GM23338 (cell line): ENCODE data around the gene EIF5A. TPM values are rescaled to one million over a fixed set of nuclear protein-coding genes. Genes with fewer than 3 reads are reported as not detected.
"Not testable (repeated sequence)": the region's sequence is repeated elsewhere in the genome, so short reads cannot be mapped to it uniquely, and the experiment has no call there.

Experiments used
- ATAC-seq: fragments of 200-7000 bp; cut with Tn5 transposase; 3 replicates; pipeline ENCODE4 v1.9.1; 2020
- DNase-seq: peaks from one replicate; pipeline ENCODE4 v3.0.0-alpha.2; 2015; ENCODE audit warnings: low spot score
- H2AFZ ChIP-seq: fragments of 200-600 bp; sonication (generic); 2 replicates; pipeline ENCODE4 v1.8.0; 2016; ENCODE audit warnings: antibody characterized with exemption, mild to moderate bottlenecking, moderate library complexity
- H3F3A ChIP-seq: fragments of 200-600 bp; sonication (generic); replicated peaks from 2 replicates; pipeline ENCODE4 v1.8.0; 2017; ENCODE audit warnings: antibody characterized with exemption, mixed run types, low read depth
- H3K27ac ChIP-seq: fragments of 200-600 bp; sonication (generic); 2 replicates; pipeline ENCODE4 v1.6.1; 2016; ENCODE audit warnings: low read depth
- H3K27me3 ChIP-seq: fragments of 200-600 bp; sonication (generic); 2 replicates; pipeline ENCODE4 v1.8.0; 2016; ENCODE audit warnings: mild to moderate bottlenecking, mixed run types, moderate library complexity; ENCODE audit not compliant: insufficient read depth
- H3K36me3 ChIP-seq: fragments of 200-600 bp; sonication (generic); 2 replicates; pipeline ENCODE4 v1.8.0; 2016; ENCODE audit warnings: mild to moderate bottlenecking; ENCODE audit not compliant: insufficient read depth
- H3K4me1 ChIP-seq: fragments of 200-600 bp; sonication (generic); 2 replicates; pipeline ENCODE4 v1.8.0; 2016; ENCODE audit warnings: mild to moderate bottlenecking, moderate library complexity; ENCODE audit not compliant: insufficient read depth
- H3K4me2 ChIP-seq: fragments of 200-600 bp; sonication (generic); 2 replicates; pipeline ENCODE4 v1.7.1; 2017; ENCODE audit warnings: mixed run types
- H3K4me3 ChIP-seq: fragments of 200-600 bp; sonication (generic); 2 replicates; pipeline ENCODE4 v1.6.1; 2016; ENCODE audit warnings: mixed run types
- H3K79me2 ChIP-seq: fragments of 200-600 bp; sonication (generic); replicated peaks from 2 replicates; pipeline ENCODE4 v1.8.0; 2017; ENCODE audit warnings: mild to moderate bottlenecking; ENCODE audit not compliant: insufficient read depth
- H3K9me2 ChIP-seq: fragments of 200-600 bp; sonication (generic); 2 replicates; pipeline ENCODE4 v1.8.0; 2017; ENCODE audit not compliant: insufficient read depth
- H4K20me1 ChIP-seq: fragments of 200-600 bp; sonication (generic); replicated peaks from 2 replicates; pipeline ENCODE4 v1.8.0; 2017; ENCODE audit warnings: mild to moderate bottlenecking; ENCODE audit not compliant: insufficient read depth
- H3K27ac Mint-ChIP-seq: 2 replicates; pipeline ENCODE4 v1.8.0; 2020; ENCODE audit warnings: inconsistent platforms, mild to moderate bottlenecking, moderate library complexity, mixed read lengths
- H3K27me3 Mint-ChIP-seq: 3 replicates; pipeline ENCODE4 v1.8.0; 2022; ENCODE audit warnings: low read depth, mild to moderate bottlenecking, moderate library complexity, mixed read lengths, inconsistent platforms; ENCODE audit not compliant: insufficient read depth, poor library complexity
- H3K36me3 Mint-ChIP-seq: 3 replicates; pipeline ENCODE4 v1.8.0; 2021; ENCODE audit warnings: low read depth, mild to moderate bottlenecking, inconsistent platforms, moderate library complexity, mixed read lengths
- H3K4me1 Mint-ChIP-seq: 3 replicates; pipeline ENCODE4 v1.8.0; 2020; ENCODE audit warnings: mild to moderate bottlenecking, inconsistent platforms, mixed read lengths
- H3K4me3 Mint-ChIP-seq: 3 replicates; pipeline ENCODE4 v1.8.0; 2021; ENCODE audit warnings: moderate library complexity, mild to moderate bottlenecking, inconsistent platforms, mixed read lengths
- H3K9me3 Mint-ChIP-seq: 3 replicates; pipeline ENCODE4 v1.8.0; 2020; ENCODE audit warnings: moderate library complexity, mild to moderate bottlenecking, inconsistent platforms, mixed read lengths
- CREB1 ChIP-seq: fragments of 250-450 bp; sonication (Bioruptor Pico); IDR thresholded peaks from 2 replicates; pipeline ENCODE4 v1.5.0; 2020; ENCODE audit warnings: low read depth, mild to moderate bottlenecking, moderate library complexity
- EZH2 ChIP-seq: fragments of 200-600 bp; sonication (generic); IDR thresholded peaks from one replicate; pipeline ENCODE4 v1.8.0; 2017; ENCODE audit warnings: antibody characterized with exemption, mild to moderate bottlenecking, low read depth; ENCODE audit not compliant: unreplicated experiment
- EZH2phosphoT487 ChIP-seq: fragments of 200-600 bp; sonication (generic); IDR thresholded peaks from one replicate; pipeline ENCODE4 v1.8.1; 2018; ENCODE audit warnings: antibody characterized with exemption; ENCODE audit not compliant: unreplicated experiment
- JUNB ChIP-seq: IDR thresholded peaks from one replicate; pipeline ENCODE4 v1.6.1; 2016; ENCODE audit warnings: antibody characterized with exemption; ENCODE audit not compliant: unreplicated experiment
- STAT1 ChIP-seq: IDR thresholded peaks from one replicate; pipeline ENCODE4 v1.6.1; 2016; ENCODE audit warnings: antibody characterized with exemption; ENCODE audit not compliant: unreplicated experiment
- ZNF114 ChIP-seq: fragments of 250-450 bp; sonication (Bioruptor Pico); IDR thresholded peaks from 2 replicates; pipeline ENCODE4 v1.5.0; 2020; ENCODE audit warnings: mild to moderate bottlenecking, moderate library complexity
- ZNF331 ChIP-seq: fragments of 250-450 bp; sonication (Bioruptor Pico); IDR thresholded peaks from 2 replicates; pipeline ENCODE4 v1.5.0; 2020; ENCODE audit warnings: low read depth, mild to moderate bottlenecking, moderate library complexity
- polyA plus RNA-seq: library from polyadenylated mRNA; unstranded; fragments of >200 nt; fragmentation: Nextera tagmentation; extraction: Ambion mirVana; gene quantifications from 2 replicates; pipeline ENCODE4 v1.2.1, GENCODE V29; 2016
- total RNA-seq: library from RNA; depleted of rRNA; stranded (reverse); fragments of >200 nt; shearing (Covaris generic); gene quantifications from 2 replicates; pipeline ENCODE4 v1.2.3, GENCODE V29; 2014
- TF ChIP-seq, protein P1 (sequence below): fragments of 250-450 bp; sonication (Bioruptor Pico); IDR thresholded peaks from 2 replicates; pipeline ENCODE4 v1.5.0; 2020; ENCODE audit warnings: mild to moderate bottlenecking, moderate library complexity
- TF ChIP-seq, protein P2 (sequence below), 2 experiments: fragments of 200-600 bp in 1 of 2; sonication (generic) in 1 of 2; conservative IDR thresholded peaks; 2 replicates each; pipeline versions ENCODE4 v1.5.1 to v1.6.1; 2016 to 2017; ENCODE audit warnings: antibody characterized with exemption in 2 of 2, low read depth in 2 of 2, mild to moderate bottlenecking in 2 of 2, moderate library complexity in 1 of 2
- TF ChIP-seq, protein P3 (sequence below): IDR thresholded peaks from 2 replicates; pipeline ENCODE4 v1.6.1; 2016; ENCODE audit warnings: antibody characterized with exemption

The EIF5A gene
- total and polyA plus RNA-seq, 2 experiments from 2014 or later = 833 to 1,562 TPM

DNA sequence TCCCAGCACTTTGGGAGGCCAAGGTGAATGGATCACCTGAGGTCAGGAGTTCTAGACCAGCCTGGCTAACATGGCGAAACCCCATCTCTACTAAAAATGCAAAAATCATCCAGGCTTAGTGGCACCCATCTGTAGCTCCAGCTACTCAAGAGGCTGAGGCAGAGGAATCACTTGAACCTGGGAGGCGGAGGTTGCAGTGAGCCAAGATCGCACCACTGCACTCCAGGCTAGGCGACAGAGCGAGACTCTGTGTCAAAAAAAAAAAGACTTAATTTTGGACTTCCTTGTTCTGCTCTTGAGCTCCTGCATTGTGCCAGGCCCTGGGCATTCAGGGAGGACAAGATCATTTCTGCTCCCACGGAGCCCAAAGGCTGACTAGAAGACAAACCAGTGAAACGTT is 30.2 kb downstream of the EIF5A start:
- Mint-ChIP-seq H3K4me3 (peak overlapping the region; percentile 66; the same call in 2 of the 3 replicates), H3K27ac (peak overlapping the region; percentile 73; the same call in 1 of the 2 replicates), H3K4me1 (peaks cover 24% of the 10 kb centered on the region)
- not testable (repeated sequence) for H3K27me3 Mint-ChIP-seq, H3K79me2 ChIP-seq, ATAC-seq, H3K9me2 ChIP-seq, H3K36me3 ChIP-seq, H4K20me1 ChIP-seq, DNase-seq, H3K36me3 Mint-ChIP-seq, H3K9me3 Mint-ChIP-seq, H2AFZ ChIP-seq, H3K27me3 ChIP-seq
- H3K4me1 ChIP-seq = peaks cover 18% of the 10 kb centered on the region
- peak overlapping the region; percentile 78 for H3K4me2 ChIP-seq
- H3K27ac ChIP-seq = peak overlapping the region; percentile 95
- peaks cover 21% of the 10 kb centered on the region for H3F3A ChIP-seq
- H3K4me3 ChIP-seq = peak overlapping the region; percentile 53; the same call in 1 of the 2 replicates

DNA sequence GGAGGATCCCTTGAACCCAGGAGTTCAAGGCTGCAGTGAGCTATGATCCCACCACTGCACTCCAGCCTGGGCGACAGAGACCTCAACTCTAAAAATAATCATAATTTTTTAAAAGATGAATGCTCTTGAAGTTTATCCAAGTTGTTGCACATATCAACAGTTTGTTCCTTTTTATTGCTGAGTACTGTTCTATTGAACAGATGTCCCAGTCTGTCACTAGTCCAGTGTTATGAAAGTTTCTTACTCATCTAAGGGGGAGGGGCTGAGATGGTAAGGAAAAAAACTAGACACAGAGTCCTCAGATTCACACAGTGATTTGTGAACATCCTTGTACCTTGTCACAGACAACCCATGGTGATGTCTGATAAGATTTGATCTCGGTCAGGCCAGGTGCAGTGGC is 32.8 kb downstream of the EIF5A start:
- Mint-ChIP-seq H3K4me3 (no peak overlapping the region), H3K27me3 (peaks cover 5% of the 10 kb centered on the region), H3K9me3 (no peaks in the 10 kb centered on the region), H3K27ac (no peak overlapping the region), H3K4me1 (peaks cover 21% of the 10 kb centered on the region), H3K36me3 (peaks cover 9% of the 10 kb centered on the region)
- Histone ChIP-seq H3K79me2 (no peaks in the 10 kb centered on the region), H3F3A (peaks cover 21% of the 10 kb centered on the region), H2AFZ (no peak overlapping the region), H3K36me3 (no peaks in the 10 kb centered on the region; the same call in 1 of the 2 replicates), H4K20me1 (0 out of 2 replicates have a peak, but pooled peaks cover 3% of the 10 kb centered on the region), H3K4me1 (peaks cover 18% of the 10 kb centered on the region), H3K27me3 (no peaks in the 10 kb centered on the region), H3K9me2 (no peaks in the 10 kb centered on the region), H3K4me2 (no peak overlapping the region), H3K27ac (no peak overlapping the region), H3K4me3 (no peak overlapping the region)
- TF ChIP-seq EZH2phosphoT487 (no peak), ZNF331 (CRISPR knock-in tag) (no peak), CREB1 (CRISPR knock-in tag) (no peak), JUNB (no peak), EZH2 (no peak), ZNF114 (CRISPR knock-in tag) (no peak), STAT1 (no peak)
- TF ChIP-seq, protein P1, sequence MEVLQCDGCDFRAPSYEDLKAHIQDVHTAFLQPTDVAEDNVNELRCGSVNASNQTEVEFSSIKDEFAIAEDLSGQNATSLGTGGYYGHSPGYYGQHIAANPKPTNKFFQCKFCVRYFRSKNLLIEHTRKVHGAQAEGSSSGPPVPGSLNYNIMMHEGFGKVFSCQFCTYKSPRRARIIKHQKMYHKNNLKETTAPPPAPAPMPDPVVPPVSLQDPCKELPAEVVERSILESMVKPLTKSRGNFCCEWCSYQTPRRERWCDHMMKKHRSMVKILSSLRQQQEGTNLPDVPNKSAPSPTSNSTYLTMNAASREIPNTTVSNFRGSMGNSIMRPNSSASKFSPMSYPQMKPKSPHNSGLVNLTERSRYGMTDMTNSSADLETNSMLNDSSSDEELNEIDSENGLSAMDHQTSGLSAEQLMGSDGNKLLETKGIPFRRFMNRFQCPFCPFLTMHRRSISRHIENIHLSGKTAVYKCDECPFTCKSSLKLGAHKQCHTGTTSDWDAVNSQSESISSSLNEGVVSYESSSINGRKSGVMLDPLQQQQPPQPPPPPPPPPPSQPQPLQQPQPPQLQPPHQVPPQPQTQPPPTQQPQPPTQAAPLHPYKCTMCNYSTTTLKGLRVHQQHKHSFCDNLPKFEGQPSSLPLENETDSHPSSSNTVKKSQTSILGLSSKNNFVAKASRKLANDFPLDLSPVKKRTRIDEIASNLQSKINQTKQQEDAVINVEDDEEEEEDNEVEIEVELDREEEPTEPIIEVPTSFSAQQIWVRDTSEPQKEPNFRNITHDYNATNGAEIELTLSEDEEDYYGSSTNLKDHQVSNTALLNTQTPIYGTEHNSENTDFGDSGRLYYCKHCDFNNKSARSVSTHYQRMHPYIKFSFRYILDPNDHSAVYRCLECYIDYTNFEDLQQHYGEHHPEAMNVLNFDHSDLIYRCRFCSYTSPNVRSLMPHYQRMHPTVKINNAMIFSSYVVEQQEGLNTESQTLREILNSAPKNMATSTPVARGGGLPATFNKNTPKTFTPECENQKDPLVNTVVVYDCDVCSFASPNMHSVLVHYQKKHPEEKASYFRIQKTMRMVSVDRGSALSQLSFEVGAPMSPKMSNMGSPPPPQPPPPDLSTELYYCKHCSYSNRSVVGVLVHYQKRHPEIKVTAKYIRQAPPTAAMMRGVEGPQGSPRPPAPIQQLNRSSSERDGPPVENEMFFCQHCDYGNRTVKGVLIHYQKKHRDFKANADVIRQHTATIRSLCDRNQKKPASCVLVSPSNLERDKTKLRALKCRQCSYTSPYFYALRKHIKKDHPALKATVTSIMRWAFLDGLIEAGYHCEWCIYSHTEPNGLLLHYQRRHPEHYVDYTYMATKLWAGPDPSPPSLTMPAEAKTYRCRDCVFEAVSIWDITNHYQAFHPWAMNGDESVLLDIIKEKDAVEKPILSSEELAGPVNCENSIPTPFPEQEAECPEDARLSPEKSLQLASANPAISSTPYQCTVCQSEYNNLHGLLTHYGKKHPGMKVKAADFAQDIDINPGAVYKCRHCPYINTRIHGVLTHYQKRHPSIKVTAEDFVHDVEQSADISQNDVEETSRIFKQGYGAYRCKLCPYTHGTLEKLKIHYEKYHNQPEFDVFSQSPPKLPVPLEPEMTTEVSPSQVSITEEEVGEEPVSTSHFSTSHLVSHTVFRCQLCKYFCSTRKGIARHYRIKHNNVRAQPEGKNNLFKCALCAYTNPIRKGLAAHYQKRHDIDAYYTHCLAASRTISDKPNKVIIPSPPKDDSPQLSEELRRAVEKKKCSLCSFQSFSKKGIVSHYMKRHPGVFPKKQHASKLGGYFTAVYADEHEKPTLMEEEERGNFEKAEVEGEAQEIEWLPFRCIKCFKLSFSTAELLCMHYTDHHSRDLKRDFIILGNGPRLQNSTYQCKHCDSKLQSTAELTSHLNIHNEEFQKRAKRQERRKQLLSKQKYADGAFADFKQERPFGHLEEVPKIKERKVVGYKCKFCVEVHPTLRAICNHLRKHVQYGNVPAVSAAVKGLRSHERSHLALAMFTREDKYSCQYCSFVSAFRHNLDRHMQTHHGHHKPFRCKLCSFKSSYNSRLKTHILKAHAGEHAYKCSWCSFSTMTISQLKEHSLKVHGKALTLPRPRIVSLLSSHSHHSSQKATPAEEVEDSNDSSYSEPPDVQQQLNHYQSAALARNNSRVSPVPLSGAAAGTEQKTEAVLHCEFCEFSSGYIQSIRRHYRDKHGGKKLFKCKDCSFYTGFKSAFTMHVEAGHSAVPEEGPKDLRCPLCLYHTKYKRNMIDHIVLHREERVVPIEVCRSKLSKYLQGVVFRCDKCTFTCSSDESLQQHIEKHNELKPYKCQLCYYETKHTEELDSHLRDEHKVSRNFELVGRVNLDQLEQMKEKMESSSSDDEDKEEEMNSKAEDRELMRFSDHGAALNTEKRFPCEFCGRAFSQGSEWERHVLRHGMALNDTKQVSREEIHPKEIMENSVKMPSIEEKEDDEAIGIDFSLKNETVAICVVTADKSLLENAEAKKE (CRISPR knock-in tag) = no peak
- TF ChIP-seq, protein P2, sequence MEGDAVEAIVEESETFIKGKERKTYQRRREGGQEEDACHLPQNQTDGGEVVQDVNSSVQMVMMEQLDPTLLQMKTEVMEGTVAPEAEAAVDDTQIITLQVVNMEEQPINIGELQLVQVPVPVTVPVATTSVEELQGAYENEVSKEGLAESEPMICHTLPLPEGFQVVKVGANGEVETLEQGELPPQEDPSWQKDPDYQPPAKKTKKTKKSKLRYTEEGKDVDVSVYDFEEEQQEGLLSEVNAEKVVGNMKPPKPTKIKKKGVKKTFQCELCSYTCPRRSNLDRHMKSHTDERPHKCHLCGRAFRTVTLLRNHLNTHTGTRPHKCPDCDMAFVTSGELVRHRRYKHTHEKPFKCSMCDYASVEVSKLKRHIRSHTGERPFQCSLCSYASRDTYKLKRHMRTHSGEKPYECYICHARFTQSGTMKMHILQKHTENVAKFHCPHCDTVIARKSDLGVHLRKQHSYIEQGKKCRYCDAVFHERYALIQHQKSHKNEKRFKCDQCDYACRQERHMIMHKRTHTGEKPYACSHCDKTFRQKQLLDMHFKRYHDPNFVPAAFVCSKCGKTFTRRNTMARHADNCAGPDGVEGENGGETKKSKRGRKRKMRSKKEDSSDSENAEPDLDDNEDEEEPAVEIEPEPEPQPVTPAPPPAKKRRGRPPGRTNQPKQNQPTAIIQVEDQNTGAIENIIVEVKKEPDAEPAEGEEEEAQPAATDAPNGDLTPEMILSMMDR (conservative IDR thresholded peaks at IDR 0.05; ENCODE audit: low read depth in 2 of 2) = no peak
- TF ChIP-seq, protein P3, sequence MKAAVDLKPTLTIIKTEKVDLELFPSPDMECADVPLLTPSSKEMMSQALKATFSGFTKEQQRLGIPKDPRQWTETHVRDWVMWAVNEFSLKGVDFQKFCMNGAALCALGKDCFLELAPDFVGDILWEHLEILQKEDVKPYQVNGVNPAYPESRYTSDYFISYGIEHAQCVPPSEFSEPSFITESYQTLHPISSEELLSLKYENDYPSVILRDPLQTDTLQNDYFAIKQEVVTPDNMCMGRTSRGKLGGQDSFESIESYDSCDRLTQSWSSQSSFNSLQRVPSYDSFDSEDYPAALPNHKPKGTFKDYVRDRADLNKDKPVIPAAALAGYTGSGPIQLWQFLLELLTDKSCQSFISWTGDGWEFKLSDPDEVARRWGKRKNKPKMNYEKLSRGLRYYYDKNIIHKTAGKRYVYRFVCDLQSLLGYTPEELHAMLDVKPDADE = no peak
- no peak for DNase-seq
- no peak for ATAC-seq
